Activated T-helper 9 cell treated with anti-CD3 and anti-CD28 coated beads, Interleukin-2, amount 50 U/mL, for 16 hours (primary cell): ENCODE results near the gene PPP1R17.

Source experiments
- DNase-seq: peaks from one replicate; pipeline ENCODE4 v3.0.0-alpha.2; 2020; ENCODE audit warnings: low read depth

Gene PPP1R17

GRCh38 chr7:31687024-31687748 lies at the start of gene PPP1R17:
Gene PPP1R17, plus strand, starts transcription at chr7:31687215. Its CDS starts 5,227 bp downstream, at chr7:31692442.
- DNase-seq, result no peak

GRCh38 chr7:31640381-31640780 lies 46.6 kb upstream of the PPP1R17 start:
- no peak for DNase-seq

GRCh38 chr7:31642681-31643115 lies 44.3 kb upstream of the PPP1R17 start:
- DNase-seq, result no peak

- no peak for DNase-seq
Observed at GRCh38 chr7:31646942-31647341, 40.1 kb upstream of the PPP1R17 start.

GRCh38 chr7:31647511-31647910 lies 39.5 kb upstream of the PPP1R17 start:
- no peak for DNase-seq

- no peak for DNase-seq
Observed at GRCh38 chr7:31648288-31648687, 38.7 kb upstream of the PPP1R17 start.

- no peak for DNase-seq
Observed at GRCh38 chr7:31648880-31649279, 38.1 kb upstream of the PPP1R17 start.

- no peak for DNase-seq
Observed at GRCh38 chr7:31651234-31652062, 35.6 kb upstream of the PPP1R17 start.

GRCh38 chr7:31652063-31652326 lies 35.0 kb upstream of the PPP1R17 start:
- no peak for DNase-seq

GRCh38 chr7:31663072-31663471 lies 23.9 kb upstream of the PPP1R17 start:
- no peak for DNase-seq

GRCh38 chr7:31664890-31665289 lies 22.1 kb upstream of the PPP1R17 start:
- no peak for DNase-seq

- DNase-seq, result no peak
Observed at GRCh38 chr7:31665546-31665945, 21.5 kb upstream of the PPP1R17 start.

- no peak for DNase-seq
Observed at GRCh38 chr7:31669461-31669860, 17.6 kb upstream of the PPP1R17 start.

- no peak for DNase-seq
Observed at GRCh38 chr7:31679574-31680305, 7.3 kb upstream of the PPP1R17 start.

GRCh38 chr7:31683445-31684225 lies 3.4 kb upstream of the PPP1R17 start:
- DNase-seq, result no peak

- no peak for DNase-seq
Observed at GRCh38 chr7:31688372-31688771, 1.4 kb downstream of the PPP1R17 start.

GRCh38 chr7:31688996-31689395 lies 2.0 kb downstream of the PPP1R17 start:
- DNase-seq, result no peak

GRCh38 chr7:31690935-31691334 lies 3.9 kb downstream of the PPP1R17 start:
- DNase-seq, result no peak

- DNase-seq, result no peak
Observed at GRCh38 chr7:31692451-31692850, 5.4 kb downstream of the PPP1R17 start.

- no peak for DNase-seq
Observed at GRCh38 chr7:31692871-31693270, 5.9 kb downstream of the PPP1R17 start.

GRCh38 chr7:31695859-31696614 lies 9.0 kb downstream of the PPP1R17 start:
- DNase-seq, result no peak
